DMS114 treated with DMSO at 0.1 percent for 48 hours (cell line): ENCODE results near the gene ADCY7.

ENCODE experiments used
- DNase-seq: peaks from one replicate; lab custom pipeline; 2025; ENCODE audit not compliant: unreplicated experiment; lab: John Stamatoyannopoulos, UW

The ADCY7 gene

DNA sequence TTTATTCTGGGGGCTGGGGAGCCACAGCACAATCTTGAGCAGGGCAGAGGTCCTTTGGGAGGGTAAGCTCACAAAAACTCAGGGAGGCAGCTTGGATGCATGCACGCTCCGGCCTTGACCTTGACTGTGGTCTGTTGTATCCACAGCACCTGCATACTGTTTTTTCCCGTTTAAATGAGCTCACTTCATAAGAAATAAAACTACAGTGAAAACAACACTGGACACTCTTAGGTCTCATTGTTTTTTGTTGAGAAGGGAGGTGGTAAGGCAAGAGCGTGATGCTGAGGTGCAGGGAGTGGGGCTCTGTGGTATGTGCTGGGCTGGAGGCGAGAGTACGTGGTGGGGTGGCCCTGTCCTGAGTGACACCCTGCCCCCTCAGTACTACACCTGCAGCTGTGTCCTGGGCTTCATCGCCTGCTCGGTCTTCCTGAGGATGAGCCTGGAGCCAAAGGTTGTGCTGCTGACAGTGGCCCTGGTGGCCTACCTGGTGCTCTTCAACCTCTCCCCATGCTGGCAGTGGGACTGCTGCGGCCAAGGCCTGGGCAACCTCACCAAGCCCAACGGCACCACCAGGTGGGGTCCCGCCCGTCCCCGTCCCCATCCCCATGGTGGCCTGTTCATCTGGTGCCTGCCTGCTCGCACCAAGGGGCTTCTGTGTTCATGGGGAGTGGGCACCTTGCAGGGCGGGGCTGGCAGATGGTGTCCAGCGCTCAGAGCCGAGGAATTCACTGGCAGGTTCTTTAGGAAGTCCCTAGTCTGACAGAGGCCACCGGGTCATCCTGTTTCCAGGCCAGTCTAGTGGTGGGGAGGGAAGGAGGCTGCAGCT, 44.2 kb downstream of the ADCY7 start:
- DNase-seq: no peak

DNA sequence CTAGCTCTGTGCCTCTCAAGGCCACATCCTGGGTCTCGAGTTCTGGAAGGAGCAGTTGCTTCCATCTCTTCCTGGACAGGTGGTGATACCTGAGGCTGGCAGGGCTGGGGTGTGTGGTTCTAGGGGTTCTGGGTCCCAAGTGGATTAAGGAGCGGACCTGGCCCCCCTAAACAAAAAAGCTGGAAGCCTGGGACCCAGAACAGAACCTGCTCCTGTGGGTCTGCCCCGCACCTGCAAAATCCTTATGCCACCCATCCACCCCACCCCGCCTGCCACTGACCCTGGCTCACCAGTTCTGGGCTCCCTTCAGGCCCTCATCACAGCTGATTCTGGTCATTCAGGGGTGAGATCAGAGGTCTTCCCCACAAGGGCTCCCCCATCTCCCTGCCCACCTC, 44.8 kb downstream of the ADCY7 start:
- DNase-seq: no peak

DNA sequence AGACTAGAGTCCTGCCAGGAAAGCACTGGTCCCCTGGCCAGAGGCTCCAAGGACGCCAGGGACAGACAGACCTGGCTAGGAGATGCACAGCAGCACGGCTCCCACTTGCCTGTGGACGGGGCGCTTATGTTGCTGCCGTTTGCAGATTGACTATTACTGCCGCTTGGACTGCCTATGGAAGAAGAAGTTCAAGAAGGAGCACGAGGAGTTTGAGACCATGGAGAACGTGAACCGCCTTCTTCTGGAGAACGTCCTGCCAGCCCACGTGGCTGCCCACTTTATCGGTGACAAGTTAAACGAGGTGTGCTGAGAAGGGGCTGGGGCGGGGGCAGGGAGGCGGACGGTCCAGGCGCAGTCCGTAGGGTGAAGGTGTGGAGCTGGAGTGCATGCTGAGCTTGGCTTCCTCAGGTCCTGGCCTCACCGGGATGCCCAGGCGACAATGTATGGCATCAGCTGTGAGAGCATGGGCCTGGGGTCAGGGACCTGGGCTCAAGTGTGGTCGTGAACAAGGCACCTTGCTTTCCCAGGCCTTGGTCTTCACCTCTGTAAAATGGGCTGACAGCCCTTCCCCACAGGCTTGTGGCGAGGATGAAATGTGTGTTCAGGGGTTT, 45.6 kb downstream of the ADCY7 start:
- DNase-seq: no peak

DNA sequence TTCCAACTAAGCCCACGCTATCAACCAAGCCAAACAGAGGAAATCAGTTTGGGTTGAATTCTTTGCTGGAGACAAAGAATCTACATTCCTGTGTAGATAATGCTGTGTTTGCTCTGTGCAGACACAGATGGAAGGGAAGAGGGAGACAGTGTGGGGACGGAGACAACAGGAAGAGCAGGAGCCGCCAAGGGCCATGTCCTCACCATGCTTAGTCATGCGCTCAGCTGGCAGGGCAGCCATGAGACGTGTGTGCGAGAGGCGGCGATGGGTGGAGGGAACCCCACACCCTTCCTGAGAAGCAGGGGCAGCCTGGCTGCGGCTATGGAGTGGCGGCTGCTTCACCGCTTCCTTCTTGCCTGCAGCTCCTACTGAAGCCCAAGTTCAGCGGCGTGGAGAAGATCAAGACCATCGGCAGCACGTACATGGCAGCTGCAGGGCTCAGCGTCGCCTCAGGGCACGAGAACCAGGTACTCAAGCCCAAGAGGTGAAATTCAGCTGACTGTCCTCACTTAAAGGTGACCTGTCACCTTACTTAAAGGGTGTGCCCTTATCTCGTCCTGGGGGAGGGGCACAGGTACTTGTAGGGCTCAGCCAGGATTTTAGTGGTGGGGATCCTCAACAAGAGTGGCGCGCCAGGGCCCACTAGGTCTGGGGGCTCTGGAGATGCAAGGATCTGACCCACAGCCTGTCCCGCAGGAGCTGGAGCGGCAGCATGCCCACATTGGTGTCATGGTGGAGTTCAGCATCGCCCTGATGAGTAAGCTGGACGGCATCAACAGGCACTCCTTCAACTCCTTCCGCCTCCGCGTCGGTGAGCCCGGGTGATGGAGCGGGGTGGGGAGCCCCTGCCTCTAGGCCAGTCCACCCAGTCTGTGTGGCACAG, 47.5 kb downstream of the ADCY7 start:
- DNase-seq: no peak

DNA sequence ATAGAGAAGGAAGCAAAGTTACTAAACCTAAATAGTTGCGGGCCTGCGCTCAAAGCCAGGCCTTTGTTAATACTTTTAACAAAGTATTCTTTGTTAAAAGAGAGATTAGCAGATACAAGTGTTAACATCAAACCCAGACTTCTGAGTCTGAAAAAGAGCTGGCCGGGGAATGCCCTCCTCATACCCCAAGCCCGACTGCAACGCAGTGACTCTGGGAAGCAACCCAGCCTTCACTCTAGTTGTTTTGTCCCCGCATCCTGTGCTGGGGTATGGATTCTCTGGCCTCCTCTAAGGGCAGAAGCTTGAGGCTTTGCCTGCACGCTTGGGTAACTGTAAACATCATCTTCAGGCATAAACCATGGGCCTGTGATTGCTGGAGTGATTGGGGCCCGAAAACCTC, 48.3 kb downstream of the ADCY7 start:
- no peak for DNase-seq

DNA sequence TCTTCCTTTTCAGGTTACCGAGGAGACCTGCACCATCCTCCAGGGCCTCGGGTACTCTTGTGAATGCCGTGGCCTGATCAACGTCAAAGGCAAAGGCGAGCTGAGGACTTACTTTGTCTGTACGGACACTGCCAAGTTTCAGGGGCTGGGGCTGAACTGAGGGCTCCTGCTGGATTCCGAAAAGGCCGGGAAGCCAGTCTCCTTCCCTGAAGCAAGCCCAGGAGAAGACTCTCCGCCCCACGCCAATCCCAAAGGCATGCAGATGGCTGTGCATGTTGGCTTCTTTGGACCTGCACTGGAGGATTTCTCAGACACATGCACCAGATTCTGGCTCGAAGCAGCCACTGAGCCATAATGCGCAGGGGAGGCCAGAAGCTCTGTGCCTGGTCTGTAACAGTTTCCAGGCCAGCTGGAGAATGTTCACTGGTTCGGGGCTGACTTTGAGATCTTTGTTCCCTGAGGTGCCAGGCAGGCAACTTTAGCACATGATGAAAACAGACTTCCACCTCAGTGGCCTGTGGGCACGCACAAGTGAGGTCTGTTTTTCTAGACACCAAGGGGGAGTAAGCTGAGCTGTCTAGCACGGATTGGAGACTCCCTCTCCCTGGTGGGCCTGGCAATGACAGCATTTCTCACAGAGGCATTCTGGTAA, 49.1 kb downstream of the ADCY7 start:
- DNase-seq: no peak

DNA sequence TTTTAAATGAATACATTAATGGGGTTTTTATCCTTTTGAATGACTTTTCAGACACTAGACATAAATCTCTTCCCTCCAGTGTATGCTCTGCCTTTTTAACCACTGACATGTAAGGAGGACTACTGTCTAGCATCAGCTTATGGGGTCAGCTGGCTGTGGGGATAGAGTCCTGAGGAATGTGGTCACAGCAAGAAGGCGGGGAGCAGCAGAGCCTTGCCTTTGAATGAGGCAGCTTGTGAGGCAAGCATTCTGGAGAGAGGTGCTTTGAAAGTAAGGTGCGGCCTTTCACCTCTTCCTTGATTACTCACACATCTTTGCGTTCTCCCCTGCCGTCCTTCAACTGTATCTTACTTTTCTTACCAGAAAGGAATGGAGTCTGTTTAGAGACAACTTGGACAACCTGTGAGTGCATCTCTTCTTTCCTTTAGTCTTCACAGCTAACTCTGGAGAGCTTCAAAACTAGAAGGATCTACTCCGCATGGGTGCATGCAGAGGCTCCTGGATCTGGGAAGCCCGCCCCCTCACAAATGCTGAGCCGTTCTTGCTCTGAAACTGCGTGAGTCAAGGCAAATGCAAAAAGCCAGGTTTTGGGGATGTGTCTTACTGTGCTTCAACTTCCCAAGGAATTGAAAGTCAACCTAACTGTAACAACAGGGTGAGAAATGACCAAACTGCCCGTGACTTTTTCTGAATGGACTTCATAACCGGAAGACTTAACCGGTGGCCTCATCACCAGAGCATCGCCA, 49.9 kb downstream of the ADCY7 start:
- no peak for DNase-seq

DNA sequence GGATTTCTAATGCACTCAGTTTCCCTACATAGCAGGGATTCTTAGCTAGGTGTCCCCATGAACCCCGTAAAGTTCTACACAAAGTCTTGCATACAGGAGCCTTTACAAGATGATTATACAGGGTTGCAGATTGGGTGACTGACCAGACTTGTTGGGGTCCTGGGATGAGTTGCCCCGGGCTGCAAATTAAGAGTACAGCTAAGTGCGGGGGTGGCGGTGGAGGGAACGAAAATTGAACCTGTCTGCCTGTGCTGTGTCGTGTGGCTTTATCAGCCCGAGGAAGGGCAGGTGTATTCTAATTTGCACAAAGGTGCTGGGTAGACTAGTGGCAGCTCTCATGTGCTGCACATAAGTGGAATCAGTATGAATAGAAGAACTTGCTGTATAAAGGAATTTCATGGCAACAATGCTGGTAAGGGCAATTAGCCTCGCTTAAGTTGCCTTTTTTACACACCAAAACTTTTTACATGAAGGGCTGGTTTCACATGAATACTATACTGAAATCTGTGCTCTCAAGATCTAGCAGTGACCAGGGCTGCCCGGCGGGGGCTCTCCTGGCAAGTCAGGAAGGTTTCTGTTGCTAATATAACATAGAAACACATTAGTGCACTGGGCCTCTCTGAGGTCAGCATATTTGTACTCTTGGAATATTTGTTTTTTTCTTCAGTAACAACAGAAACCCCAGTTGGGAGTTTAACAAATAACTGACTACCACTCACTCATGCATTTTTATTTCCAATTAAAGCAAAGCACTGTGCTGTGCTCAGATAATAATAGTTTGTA, 50.7 kb downstream of the ADCY7 start:
- no peak for DNase-seq

DNA sequence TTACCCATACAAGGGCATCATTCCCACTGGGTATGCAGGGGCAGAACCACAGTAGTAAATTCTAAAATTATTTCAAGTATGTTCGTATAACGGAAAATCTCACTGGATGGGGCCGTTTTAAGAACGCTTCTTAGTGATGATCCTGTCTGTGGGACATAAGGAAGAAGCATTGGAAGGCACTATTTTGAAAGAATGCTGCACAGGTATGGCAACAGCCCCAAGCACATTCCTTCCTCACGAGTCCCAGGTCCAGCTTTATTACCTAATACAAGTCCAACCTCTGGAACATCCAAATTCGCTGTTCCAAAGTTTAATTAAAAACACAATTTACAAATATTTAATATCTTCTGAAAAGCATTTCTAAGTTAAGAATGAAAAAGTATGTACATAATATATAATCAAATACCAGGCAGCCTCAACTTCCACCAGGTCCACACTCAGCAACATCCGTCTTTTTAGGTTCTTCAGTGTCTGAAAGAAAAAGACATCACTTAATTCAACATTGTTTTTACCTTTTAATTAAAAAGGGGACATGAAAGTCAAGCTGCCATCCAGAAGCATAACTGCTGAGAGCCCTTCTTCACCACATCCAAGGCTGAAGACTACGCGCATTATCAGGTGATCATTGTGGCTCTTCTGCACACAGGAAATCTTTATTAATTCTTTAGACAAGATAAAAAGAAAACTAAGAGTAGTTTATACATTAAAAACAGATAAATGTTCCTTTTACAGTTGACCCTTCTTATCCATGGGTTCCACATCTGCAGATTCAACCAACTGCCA, 52.6 kb downstream of the ADCY7 start:
- no peak for DNase-seq

DNA sequence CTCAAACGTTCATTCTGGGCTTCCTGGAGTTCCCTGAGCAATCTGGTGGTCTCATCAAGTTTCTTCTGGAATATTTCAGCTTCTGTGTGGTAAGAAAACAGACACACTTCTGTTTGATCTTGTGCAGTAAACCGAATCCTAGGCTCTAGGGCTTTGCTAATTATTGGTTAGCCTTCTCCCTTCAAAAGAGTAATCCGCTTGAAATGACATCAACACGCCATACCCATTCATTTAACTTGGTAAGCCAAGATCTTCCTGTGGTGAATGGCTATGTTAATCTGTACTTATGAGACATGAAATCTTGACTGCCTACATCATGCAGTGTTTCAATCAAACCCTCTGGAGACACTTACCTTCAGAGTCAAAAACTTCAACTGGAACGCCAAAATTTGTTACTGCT, 54.0 kb downstream of the ADCY7 start:
- no peak for DNase-seq

DNA sequence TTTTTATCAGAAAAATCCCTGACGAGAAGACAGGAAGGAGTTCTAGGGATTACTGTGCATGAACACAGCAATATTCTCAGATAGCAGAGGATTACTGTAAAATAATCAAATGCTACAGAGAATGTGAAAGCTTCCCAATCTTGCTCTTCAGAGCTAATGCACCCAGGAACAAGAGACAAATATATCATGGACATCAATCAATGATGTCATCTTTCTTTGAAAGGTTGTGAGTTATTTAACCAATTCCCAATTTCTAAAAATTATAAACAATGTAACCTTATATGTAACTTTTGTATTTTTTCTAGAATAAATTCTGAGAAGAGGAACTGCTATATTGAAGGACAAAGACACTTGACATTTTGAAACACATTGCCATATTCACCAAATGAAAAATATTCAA, 56.0 kb downstream of the ADCY7 start:
- no peak for DNase-seq

DNA sequence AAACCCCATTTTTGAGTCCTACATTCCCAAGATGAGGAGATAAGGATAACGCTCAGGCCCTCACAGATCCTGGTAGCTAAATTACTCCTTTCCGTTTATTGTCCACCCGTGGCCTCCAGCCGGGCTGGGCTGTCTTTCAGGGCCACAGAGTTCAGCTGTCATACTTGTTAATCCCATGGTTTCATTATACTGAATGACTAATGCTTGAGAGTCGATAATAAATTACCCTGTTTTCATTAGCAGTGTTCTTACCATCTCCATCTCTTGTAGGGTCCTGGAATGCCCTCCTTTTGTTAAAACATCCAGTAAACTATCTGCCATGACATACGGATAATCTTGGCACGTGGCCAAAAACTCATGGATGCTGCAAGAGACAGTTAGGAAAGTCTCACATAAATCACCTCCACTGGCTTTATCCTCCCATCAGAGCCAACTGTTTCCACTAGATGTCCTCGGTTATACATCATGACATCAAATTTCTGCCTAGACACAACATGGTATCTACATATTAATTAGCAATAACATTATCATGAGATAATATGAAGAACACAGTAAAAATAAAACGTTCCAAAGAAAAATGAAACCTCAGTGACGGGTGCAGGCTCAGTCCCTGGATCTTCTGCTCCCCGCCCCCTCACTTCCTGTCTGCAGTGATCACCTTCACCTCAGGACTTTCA, 57.1 kb downstream of the ADCY7 start:
- DNase-seq: no peak

DNA sequence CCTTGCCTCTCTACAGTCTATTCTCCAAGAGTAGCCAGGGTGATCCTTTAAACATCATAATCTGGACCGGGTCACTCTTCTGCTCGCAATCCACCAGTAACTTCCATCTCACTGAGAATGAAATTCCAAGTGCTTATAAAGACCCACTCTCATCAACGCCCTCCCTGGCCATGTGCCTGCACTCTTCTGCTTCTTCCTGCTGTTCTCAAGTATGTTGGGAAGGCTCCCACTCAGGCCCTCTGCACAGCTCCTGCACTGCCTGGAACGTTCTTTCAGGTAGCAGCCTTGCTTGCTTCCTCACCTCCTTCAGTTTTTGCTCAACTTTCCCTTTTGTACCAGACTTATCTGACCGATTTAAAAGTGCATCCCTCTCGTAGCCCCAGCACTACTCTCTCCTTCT, 58.0 kb downstream of the ADCY7 start:
- no peak for DNase-seq

DNA sequence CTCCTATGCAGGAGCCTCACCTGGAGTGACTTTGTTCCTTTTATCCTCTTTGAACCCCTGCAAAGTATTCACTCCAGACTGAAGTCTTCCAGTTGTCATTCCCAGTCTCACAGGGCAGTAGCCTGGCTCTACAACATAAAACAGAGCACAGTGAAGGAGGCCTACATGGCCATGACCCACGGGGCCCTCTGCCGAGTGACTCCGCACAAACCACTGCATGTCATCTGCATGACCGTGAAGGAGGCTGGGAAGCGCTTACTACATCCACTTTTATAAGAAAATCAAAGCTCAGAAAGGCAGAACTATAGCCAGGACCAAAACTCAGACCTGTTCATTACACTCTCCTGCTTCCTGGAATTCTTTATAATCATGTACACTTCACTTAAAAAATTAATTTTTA, 59.9 kb downstream of the ADCY7 start:
- DNase-seq: no peak

DNA sequence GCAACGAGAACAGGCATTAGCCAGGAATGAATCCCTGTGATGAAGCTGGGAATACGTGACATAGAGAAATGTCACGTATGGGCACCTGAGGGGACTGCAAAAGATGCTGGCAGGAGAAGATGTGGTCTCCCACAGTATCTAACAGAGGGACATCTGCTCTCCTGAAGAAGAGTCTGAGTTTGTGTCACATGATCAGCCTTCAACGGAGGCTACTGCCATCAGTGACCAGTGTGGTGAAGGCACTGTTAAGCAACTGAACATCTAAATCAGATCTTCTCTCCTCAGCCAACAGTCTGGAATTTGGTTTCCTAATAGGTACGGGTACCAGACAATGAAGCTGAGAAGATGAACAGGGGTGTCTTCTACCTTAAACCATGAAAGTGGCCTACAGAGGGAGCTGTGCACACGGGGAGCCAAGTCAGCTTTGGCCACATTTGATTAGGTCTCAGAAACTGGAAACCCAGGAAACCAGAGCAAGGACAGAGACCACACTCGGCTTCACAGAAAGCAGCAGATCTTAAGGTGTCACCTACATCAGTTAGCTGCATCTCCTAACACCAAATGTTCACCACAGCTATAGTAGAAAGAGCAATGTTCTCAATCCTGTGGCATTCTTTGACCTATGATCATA, 60.6 kb downstream of the ADCY7 start:
- peak; percentile 11 for DNase-seq

DNA sequence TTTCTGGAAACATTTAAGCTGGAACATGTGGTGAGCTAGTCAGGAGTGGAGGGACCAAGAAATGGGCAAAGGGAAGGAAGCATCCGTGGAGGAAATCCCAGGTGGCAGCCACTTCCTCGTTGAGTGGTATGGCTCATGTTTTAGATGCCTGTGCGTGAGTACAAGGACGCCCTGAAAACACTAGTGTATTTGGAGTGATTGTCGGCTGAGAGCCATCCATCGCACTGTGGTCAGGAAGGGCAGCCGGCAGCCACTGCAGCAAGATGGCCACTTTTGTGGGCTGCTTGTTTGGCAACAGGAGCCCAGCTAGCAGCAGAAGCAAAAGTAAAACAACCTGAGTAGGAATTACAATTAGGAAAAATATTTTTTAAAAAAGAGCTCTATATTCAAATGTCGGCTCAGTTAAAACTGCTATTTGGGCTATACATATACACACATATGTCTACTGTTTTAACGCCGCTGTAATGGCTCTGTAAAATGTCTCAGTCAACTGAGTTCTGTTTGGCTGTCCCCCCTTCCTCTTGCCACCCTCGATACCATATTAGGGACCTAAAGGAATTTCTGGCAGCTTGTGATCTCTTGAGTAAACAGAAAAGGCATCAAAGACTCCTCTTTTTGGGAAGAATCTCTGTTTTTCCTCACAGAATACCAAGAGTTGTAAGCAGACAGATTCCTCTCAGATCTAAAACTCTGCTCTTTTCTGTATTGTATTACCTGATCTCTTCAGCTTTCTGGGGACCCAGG, 63.3 kb downstream of the ADCY7 start:
- DNase-seq: no peak

DNA sequence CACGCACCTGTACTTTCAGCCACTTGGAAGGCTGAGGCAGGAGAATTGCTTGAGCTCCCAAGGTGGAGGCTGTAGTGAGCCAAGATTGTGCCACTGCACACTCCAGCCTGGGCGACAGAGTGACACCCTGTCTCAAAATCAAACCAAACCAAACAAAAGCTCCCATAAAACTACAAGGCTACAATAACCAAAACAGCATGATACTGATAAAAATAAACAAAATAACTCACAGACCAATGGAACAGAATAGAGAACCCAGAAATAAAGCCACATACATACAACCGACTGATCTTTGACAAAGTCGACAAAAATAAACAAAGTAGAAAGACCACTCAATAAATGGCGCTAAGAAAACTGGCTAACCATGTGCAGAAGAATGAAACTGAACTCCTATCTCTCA, 65.2 kb downstream of the ADCY7 start:
- DNase-seq: no peak
